Activated naive CD8-positive, alpha-beta T cell (primary cell): ENCODE measurements around the gene IFT172.

Source experiments
- H3K27ac Mint-ChIP-seq: one replicate; pipeline ENCODE4 v1.8.0; 2021; ENCODE audit warnings: mixed read lengths
- H3K27me3 Mint-ChIP-seq: one replicate; pipeline ENCODE4 v1.8.0; 2021; ENCODE audit warnings: mixed read lengths
- H3K36me3 Mint-ChIP-seq: one replicate; pipeline ENCODE4 v1.8.0; 2021; ENCODE audit warnings: mixed read lengths
- H3K4me1 Mint-ChIP-seq: one replicate; pipeline ENCODE4 v1.8.0; 2021; ENCODE audit warnings: low read depth, mixed read lengths
- H3K4me3 Mint-ChIP-seq: one replicate; pipeline ENCODE4 v1.8.0; 2021; ENCODE audit warnings: mild to moderate bottlenecking, mixed read lengths
- H3K9me3 Mint-ChIP-seq: one replicate; pipeline ENCODE4 v1.8.0; 2021; ENCODE audit warnings: low read depth, mixed read lengths

Gene IFT172

GRCh38 chr2:27422958-27423357 is 66.6 kb downstream of the IFT172 start:
- H3K27me3 Mint-ChIP-seq: no peaks in the 10 kb centered on the region
- H3K9me3 Mint-ChIP-seq: no peaks in the 10 kb centered on the region
- no peaks in the 10 kb centered on the region for H3K36me3 Mint-ChIP-seq
- H3K4me1 Mint-ChIP-seq: peaks cover 5% of the 10 kb centered on the region
- no peak overlapping the region for H3K27ac Mint-ChIP-seq
- no peak overlapping the region for H3K4me3 Mint-ChIP-seq

- no peaks in the 10 kb centered on the region for H3K4me1 Mint-ChIP-seq
- H3K9me3 Mint-ChIP-seq: no peaks in the 10 kb centered on the region
- H3K36me3 Mint-ChIP-seq: no peaks in the 10 kb centered on the region
- H3K27ac Mint-ChIP-seq: no peak overlapping the region
- no peaks in the 10 kb centered on the region for H3K27me3 Mint-ChIP-seq
- H3K4me3 Mint-ChIP-seq: no peak overlapping the region
Observed at GRCh38 chr2:27421660-27422250, 67.8 kb downstream of the IFT172 start.

GRCh38 chr2:27420996-27421395 is 68.5 kb downstream of the IFT172 start:
- Mint-ChIP-seq H3K36me3 (no peaks in the 10 kb centered on the region), H3K27ac (no peak overlapping the region), H3K27me3 (no peaks in the 10 kb centered on the region), H3K4me1 (no peaks in the 10 kb centered on the region), H3K4me3 (no peak overlapping the region), H3K9me3 (no peaks in the 10 kb centered on the region)

GRCh38 chr2:27416151-27416550 is 73.4 kb downstream of the IFT172 start:
- H3K27me3 Mint-ChIP-seq: no peaks in the 10 kb centered on the region
- no peak overlapping the region for H3K4me3 Mint-ChIP-seq
- H3K4me1 Mint-ChIP-seq: peaks cover 2% of the 10 kb centered on the region
- H3K9me3 Mint-ChIP-seq: no peaks in the 10 kb centered on the region
- no peak overlapping the region for H3K27ac Mint-ChIP-seq
- H3K36me3 Mint-ChIP-seq: peaks cover 2% of the 10 kb centered on the region

- Mint-ChIP-seq H3K4me3 (no peak overlapping the region), H3K4me1 (peaks cover 18% of the 10 kb centered on the region), H3K36me3 (peaks cover 2% of the 10 kb centered on the region), H3K9me3 (no peaks in the 10 kb centered on the region), H3K27ac (no peak overlapping the region), H3K27me3 (no peaks in the 10 kb centered on the region)
Observed at GRCh38 chr2:27412419-27413152, 77.0 kb downstream of the IFT172 start.

- peak within 1 kb of the TSS; percentile 93 for H3K27ac Mint-ChIP-seq
- peaks cover 4% of the 10 kb centered on the region for H3K36me3 Mint-ChIP-seq
- no peaks in the 10 kb centered on the region for H3K9me3 Mint-ChIP-seq
- H3K4me1 Mint-ChIP-seq: peaks cover 35% of the 10 kb centered on the region
- H3K27me3 Mint-ChIP-seq: no peaks in the 10 kb centered on the region
- H3K4me3 Mint-ChIP-seq: peak within 1 kb of the TSS; percentile 95
Observed at GRCh38 chr2:27409321-27410073, 80.0 kb downstream of the IFT172 start, which contains the start of gene PPM1G. Gene PPM1G (minus strand): TSS chr2:27409591. CDS start chr2:27409422, 169 bp downstream.

GRCh38 chr2:27408601-27409320 is 80.8 kb downstream of the IFT172 start:
- H3K36me3 Mint-ChIP-seq: peaks cover 4% of the 10 kb centered on the region
- H3K4me3 Mint-ChIP-seq: peak overlapping the region; percentile 95
- H3K27ac Mint-ChIP-seq: peak overlapping the region; percentile 88

GRCh38 chr2:27407798-27408491 is 81.6 kb downstream of the IFT172 start:
- Mint-ChIP-seq H3K27ac (peak overlapping the region; percentile 88), H3K4me1 (peaks cover 43% of the 10 kb centered on the region), H3K4me3 (peak overlapping the region; percentile 95), H3K9me3 (no peaks in the 10 kb centered on the region), H3K36me3 (peaks cover 4% of the 10 kb centered on the region), H3K27me3 (no peaks in the 10 kb centered on the region)

More at GRCh38 chr2:27408601-27409320, 80.8 kb downstream of the IFT172 start:
- no peaks in the 10 kb centered on the region for H3K9me3 Mint-ChIP-seq
- no peaks in the 10 kb centered on the region for H3K27me3 Mint-ChIP-seq
- H3K4me1 Mint-ChIP-seq: peaks cover 38% of the 10 kb centered on the region

- Mint-ChIP-seq H3K4me1 (peaks cover 47% of the 10 kb centered on the region), H3K4me3 (no peak overlapping the region), H3K27ac (peak overlapping the region; percentile 46), H3K36me3 (peaks cover 2% of the 10 kb centered on the region), H3K9me3 (no peaks in the 10 kb centered on the region), H3K27me3 (no peaks in the 10 kb centered on the region)
Observed at GRCh38 chr2:27400348-27401135, 89.0 kb downstream of the IFT172 start.

- H3K4me3 Mint-ChIP-seq: no peak overlapping the region
- H3K27ac Mint-ChIP-seq: no peak overlapping the region
- peaks cover 43% of the 10 kb centered on the region for H3K4me1 Mint-ChIP-seq
- H3K36me3 Mint-ChIP-seq: peaks cover 2% of the 10 kb centered on the region
- no peaks in the 10 kb centered on the region for H3K27me3 Mint-ChIP-seq
- no peaks in the 10 kb centered on the region for H3K9me3 Mint-ChIP-seq
Observed at GRCh38 chr2:27398962-27399361, 90.6 kb downstream of the IFT172 start.
